A549 (cell line): Measurements from ENCODE around the gene SLFN12L.
"Not testable (repeated sequence)": the region's sequence is repeated elsewhere in the genome, so short reads cannot be mapped to it uniquely, and the experiment has no call there.

Experiments used
- CEBPB ChIP-seq, 2 experiments: fragments of >200 bp in 1 of 2; sonication (Bioruptor Twin) in 1 of 2; formaldehyde crosslinking in 1 of 2; IDR thresholded peaks; 2 replicates each; pipeline ENCODE4 v1.6.1; 2012 to 2016
- CHD4 ChIP-seq: fragments of 200-600 bp; sonication (generic); IDR thresholded peaks from 2 replicates; pipeline ENCODE4 v1.6.1; 2016; ENCODE audit warnings: antibody characterized with exemption, mild to moderate bottlenecking, borderline replicate concordance
- HOXA7 ChIP-seq: fragments of 250-450 bp; sonication (Bioruptor Pico); IDR thresholded peaks from 2 replicates; pipeline ENCODE4 v1.5.0; 2020; ENCODE audit warnings: mild to moderate bottlenecking, moderate library complexity
- RAD21 ChIP-seq, 2 experiments: fragments of >200 bp in 1 of 2; sonication (Bioruptor Twin) in 1 of 2; formaldehyde crosslinking in 1 of 2; IDR thresholded peaks in 1 of 2; conservative IDR thresholded peaks in 1 of 2; 2 replicates in 1 of 2; 3 replicates in 1 of 2; pipeline ENCODE4 v1.6.1; 2012 to 2018; ENCODE audit warnings: inconsistent platforms in 1 of 2
- TF ChIP-seq, protein P1 (sequence below): fragments of 450-650 bp; IDR thresholded peaks from 2 replicates; pipeline ENCODE4 v1.6.1; 2014; ENCODE audit warnings: antibody characterized with exemption
- TF ChIP-seq, protein P2 (sequence below): fragments of >200 bp; sonication (Bioruptor Twin); formaldehyde crosslinking; IDR thresholded peaks from 3 replicates; pipeline ENCODE4 v1.5.1; 2016

DNA sequence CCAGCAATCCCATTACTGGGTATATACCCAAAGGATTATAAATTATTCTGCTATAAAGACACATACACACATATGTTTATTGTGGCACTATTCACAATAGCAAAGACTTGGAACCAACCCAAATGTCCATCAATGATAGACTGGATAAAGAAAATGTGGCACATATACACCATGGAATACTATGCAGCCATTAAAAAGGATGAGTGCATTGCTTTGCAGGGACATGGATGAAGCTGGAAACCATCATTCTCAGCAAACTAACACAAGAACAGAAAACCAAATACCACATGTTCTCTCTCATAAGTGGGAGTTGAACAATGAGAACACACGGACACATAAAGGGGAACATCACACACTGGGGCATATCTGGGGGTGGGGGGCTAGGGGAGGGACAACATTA is 8.2 kb downstream of the SLFN12L start:
- TF ChIP-seq CHD4; RAD21 (conservative IDR thresholded peaks at IDR 0.05 in 1 of 2, IDR thresholded peaks at IDR 0.05 in 1 of 2); CEBPB (IDR thresholded peaks at IDR 0.05); HOXA7 (CRISPR knock-in tag): not testable (repeated sequence)
- TF ChIP-seq, protein P1, sequence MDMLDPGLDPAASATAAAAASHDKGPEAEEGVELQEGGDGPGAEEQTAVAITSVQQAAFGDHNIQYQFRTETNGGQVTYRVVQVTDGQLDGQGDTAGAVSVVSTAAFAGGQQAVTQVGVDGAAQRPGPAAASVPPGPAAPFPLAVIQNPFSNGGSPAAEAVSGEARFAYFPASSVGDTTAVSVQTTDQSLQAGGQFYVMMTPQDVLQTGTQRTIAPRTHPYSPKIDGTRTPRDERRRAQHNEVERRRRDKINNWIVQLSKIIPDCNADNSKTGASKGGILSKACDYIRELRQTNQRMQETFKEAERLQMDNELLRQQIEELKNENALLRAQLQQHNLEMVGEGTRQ = not testable (repeated sequence)
- TF ChIP-seq, protein P2, sequence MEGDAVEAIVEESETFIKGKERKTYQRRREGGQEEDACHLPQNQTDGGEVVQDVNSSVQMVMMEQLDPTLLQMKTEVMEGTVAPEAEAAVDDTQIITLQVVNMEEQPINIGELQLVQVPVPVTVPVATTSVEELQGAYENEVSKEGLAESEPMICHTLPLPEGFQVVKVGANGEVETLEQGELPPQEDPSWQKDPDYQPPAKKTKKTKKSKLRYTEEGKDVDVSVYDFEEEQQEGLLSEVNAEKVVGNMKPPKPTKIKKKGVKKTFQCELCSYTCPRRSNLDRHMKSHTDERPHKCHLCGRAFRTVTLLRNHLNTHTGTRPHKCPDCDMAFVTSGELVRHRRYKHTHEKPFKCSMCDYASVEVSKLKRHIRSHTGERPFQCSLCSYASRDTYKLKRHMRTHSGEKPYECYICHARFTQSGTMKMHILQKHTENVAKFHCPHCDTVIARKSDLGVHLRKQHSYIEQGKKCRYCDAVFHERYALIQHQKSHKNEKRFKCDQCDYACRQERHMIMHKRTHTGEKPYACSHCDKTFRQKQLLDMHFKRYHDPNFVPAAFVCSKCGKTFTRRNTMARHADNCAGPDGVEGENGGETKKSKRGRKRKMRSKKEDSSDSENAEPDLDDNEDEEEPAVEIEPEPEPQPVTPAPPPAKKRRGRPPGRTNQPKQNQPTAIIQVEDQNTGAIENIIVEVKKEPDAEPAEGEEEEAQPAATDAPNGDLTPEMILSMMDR = not testable (repeated sequence)
